ENCODE data around the gene ZNF549.
A peak's percentile ranks its signal among the peaks of the same experiment; 100 is the strongest.
"Not testable (repeated sequence)": the region's sequence is repeated elsewhere in the genome, so short reads cannot be mapped to it uniquely, and the experiment has no call there.

ZNF549 gene

DNA sequence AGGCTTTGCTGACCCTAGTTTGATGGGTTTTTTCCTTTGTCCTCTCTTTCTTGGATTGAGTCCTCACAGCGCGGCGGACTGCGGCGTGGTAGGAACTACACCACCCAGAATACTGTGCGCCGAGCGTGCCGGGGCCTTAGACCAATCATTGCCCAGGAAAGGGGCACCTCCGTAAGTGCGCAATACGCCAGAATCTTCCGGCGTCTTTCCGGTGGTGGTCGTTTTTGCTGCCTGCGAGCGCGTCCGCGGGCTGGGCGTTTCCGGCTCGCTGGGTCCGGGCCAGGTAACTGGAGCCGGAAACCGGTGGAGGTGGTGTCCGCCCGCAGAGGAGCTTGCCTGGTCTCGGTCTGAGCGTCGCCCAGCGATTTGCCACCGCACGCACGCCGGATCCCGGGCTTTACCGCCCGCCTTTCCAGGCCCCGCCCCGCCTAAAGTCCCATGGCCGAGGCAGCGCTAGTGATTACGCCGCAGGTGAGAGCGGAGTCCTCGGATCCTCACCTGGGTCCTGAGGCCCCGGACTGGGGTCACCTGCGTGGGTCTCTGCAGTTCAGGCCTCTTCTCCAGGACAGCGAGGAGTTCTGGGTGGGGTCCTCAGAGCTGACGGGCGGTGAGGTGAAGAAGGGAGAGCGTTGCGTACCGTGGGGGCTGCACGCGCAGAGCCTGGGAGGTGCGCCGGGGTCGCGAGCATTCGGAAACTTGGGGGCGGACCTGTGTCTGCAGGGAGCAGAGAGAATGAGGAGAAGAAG lies at the start of gene ZNF549:
ZNF549 (plus strand) TSS at position 221 of the 746 bp plus-strand sequence; CDS start at position 439, 218 bp downstream.
- peak; percentile 91 for DNase-seq (ENCODE audit: low spot score)

DNA sequence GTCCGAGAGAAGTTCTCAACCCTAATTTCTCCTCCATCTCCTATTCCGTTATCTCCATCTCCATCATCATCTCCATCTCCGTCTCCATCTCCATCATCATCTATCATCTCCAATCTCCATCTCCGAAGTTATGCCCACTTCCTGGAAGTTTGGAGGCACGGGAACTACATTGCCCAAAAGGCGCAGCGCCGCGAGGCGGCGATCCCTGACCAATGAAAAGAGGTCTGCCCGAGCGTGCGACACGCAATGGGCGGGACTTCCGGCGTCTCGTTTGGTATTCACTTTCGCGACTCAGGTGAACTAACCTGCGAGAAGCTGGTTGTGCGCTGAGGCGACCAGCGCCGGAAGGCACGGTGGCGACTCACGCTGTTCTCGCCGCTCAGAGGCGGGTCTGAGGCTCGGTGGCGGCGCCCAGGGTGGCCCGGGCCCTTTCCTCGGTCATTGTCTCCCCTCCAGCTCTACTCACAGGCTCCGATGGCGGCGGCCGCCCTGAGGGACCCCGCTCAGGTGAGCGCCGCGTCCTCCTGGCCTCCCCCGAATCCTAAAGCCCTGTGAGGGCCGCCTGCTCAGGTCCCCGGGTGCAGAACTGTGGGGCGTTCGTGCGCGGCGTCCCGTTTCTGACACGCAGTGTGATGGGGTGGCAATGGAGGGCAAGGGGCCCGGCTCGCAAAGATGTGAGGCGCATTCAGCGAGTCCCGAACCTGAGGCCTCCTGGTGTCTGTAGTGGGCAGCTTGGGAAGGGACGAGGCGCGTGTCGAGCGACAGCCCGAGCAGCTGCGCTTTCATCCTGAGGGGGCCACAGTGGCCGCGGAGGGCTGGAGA lies 39.5 kb upstream of the ZNF549 start, which contains the start of gene ZNF419:
ZNF419 (plus strand) TSS at position 274 of the 822 bp plus-strand sequence; CDS start at position 475, 201 bp downstream.
- peak; percentile 93 for DNase-seq (ENCODE audit: low spot score)

DNA sequence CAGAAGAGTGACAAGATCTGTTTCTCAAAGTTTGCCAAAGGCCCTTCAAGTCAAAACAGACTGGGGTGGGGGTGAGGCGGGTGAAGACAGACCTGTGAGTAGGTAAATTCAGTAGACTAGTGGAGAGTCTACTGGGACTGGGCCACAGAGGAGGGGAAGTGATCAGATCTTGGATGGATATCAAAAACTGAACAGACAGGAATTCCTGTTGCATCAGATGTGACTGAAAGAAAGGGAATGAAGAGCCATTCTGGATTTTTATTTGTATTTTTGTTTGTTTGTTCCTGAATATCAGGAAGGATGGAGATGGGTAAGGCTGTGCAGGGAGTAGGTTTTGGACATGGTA lies 38.9 kb upstream of the ZNF549 start:
- not testable (repeated sequence) for DNase-seq (ENCODE audit: low spot score)

DNA sequence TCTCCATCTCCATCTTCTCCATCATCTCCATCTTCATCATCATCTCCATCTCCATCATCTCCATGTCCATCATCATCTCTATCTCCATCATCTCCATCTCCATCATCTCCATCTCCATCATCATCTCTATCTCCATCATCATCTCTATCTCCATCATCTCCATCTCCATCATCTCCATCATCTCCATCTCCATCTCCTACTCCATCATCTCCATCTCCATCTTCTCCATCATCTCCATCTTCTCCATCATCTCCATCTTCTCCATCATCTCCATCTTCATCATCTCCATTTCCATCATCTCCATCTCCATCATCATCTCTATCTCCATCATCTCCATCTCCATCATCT lies 27.9 kb upstream of the ZNF549 start:
- not testable (repeated sequence) for DNase-seq (ENCODE audit: low spot score)

DNA sequence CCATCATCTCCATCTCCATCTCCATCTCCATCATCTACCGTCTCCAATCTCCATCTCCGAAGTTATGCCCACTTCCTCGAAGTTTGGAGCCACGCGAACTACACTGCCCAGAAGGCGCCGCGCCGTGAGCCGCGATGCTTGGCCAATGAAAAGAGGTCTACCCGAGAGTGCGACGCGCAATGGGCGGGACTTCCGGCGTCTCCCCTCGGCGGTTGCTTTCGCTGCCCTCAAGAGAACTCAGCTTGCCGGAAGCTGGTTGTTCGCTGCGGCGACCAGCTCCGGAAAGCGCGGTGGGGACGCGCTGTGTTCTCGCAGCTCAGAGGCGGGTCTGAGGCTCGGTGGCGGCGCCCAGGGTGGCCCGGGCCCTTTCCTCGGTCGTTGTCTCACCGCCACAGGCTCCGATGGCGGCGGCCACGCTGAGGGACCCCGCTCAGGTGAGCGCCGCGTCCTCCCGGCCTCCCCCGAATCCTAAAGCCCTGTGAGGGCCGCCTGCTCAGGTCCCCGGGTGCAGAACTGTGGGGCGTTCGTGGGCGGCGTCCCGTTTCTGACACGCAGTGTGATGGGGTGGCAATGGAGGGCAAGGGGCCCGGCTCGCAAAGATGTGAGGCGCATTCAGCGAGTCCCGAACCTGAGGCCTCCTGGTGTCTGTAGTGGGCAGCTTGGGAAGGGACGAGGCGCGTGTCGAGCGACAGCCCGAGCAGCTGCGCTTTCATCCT lies 27.3 kb upstream of the ZNF549 start, which contains the start of gene ZNF773:
ZNF773 (plus strand) TSS at position 259 of the 716 bp plus-strand sequence; CDS start at position 402, 143 bp downstream.
- DNase-seq (ENCODE audit: low spot score) = peak; percentile 94

DNA sequence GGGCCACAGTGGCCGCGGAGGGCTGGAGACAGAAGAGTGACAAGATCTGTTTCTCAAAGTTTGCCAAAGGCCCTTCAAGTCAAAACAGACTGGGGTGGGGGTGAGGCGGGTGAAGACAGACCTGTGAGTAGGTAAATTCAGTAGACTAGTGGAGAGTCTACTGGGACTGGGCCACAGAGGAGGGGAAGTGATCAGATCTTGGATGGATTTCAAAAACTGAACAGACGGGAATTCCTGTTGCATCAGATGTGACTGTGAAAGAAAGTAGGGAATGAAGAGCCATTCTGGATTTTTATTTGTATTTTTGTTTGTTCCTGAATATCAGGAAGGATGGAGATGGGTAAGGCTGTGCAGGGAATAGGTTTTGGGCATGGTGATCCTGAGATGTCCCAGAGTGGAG lies 26.8 kb upstream of the ZNF549 start:
- peak; percentile 18 for DNase-seq (ENCODE audit: low spot score)

DNA sequence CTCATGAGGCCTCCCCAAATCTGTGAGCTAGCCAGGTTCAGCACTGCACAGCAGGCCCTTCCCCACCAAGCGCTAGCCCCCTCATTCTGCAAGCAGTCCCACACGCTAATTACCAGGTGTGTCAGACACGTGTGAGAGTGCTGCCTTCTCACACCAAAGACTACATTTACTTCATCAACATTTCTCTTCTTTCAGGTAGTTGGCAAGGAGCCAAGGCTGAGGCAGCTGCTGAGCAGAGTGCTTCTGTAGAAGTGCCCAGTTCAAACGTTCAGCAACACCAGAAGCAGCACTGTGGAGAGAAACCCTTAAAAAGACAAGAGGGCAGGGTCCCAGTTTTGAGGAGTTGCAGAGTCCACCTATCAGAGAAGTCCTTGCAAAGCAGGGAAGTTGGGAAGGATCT lies 21.0 kb upstream of the ZNF549 start:
- no peak for DNase-seq (ENCODE audit: low spot score)

DNA sequence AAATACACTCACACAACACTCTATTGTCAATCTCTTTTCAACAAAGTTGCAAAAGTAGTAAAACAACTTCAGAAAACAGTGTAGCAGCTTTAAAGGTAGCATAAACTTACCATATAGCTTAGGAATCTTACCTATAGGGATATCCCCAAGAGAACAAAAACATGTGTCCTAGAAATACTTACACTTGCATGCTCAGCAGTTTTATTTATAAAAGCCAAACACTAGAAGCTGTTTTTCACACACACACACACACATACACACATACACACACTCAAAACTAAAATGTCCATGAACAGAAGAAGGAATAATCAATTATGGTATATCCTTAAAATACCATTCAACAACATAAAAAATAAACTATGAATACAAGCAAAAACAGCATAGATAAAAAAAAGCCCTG lies 15.7 kb upstream of the ZNF549 start:
- no peak for DNase-seq (ENCODE audit: low spot score)

DNA sequence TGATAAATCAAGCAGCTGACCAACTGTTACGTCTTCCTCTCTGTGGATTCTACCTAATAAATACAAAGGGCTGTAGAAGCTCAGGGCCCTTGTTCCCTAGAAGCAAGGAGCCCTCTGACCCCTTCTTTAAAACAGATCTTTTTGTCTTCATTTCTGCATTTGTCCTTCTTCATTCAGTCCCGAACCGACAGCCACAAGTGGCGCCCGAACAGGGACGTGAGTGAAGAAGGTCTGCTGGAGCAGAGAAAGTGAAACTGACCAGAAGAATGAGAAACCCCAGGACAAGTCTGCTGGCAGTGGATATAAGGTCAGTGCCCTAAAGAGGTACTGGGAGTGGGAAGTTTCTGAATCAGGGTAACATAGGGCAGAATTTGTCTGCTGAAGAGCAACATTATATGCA lies 14.3 kb upstream of the ZNF549 start:
- DNase-seq (ENCODE audit: low spot score) = no peak

DNA sequence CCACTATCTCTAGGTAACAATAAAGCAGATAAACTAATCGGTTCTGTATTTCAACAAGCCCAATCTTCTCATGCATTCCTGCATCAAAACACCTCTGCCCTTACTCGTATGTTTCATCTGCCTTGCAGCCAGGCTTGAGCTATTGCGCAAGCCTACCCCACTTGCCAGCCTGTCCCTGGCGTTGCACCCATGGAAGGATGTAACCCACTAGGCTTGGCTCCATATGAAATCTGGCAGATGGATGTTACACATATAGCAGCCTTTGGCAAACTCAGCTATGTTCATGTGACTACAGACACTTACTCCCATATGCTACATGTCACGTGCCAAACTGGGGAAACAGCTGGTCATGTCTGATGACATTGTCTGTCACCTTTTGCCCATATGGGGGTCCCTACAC lies 11.9 kb upstream of the ZNF549 start:
- no peak for DNase-seq (ENCODE audit: low spot score)

DNA sequence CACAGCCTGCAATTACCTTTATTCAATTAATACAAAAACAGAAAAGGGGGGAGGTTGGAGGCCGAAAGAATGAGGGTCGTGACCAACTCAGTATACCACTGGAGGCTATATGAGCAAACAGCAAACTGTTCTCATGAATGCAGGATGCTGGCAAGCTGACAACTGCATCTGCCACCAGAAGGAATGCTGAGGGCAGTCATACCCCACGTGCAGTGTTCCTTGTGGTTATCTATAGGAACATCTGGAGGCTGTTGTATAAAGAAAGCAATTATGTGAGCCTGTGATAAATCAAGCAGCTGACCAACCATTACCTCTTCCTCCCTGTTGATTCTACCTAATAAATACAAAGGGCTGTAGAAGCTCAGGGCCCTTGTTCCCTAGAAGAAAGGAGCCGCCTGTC lies 9.1 kb upstream of the ZNF549 start:
- not testable (repeated sequence) for DNase-seq (ENCODE audit: low spot score)

DNA sequence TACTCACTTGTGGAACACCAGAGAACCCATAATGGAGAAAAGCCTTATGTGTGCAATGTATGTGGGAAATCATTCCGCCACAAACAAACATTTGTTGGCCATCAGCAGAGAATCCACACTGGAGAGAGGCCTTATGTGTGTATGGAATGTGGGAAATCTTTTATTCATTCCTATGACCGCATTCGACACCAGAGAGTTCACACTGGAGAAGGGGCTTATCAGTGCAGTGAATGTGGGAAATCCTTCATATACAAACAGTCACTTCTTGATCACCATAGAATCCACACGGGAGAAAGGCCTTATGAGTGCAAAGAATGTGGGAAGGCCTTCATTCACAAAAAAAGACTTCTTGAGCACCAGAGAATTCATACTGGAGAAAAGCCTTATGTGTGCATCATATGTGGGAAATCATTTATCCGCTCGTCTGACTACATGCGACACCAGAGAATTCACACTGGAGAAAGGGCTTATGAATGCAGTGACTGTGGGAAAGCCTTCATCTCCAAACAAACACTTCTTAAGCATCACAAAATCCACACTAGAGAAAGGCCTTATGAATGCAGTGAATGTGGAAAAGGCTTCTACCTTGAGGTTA lies 10.9 kb downstream of the ZNF549 start:
- DNase-seq (ENCODE audit: low spot score) = no peak

DNA sequence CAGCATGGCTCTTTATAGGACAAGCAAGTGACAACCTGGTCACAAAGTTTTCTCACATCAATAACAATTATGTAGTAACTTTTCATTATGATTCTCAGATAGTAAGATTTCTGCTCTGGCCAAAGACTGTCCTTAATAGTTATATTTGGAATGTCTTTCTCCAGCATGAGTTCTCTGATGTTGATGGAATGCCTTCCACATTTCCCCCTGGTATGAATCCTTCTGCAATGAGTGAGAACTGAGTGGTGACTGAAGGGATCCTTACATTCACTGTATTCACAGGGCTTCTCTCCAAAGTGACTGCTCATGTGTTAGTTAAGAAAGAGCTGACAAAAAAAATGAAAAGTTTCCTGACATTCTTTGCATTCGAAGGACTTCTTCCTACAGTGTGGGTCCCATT lies 19.4 kb downstream of the ZNF549 start:
- no peak for DNase-seq (ENCODE audit: low spot score)

DNA sequence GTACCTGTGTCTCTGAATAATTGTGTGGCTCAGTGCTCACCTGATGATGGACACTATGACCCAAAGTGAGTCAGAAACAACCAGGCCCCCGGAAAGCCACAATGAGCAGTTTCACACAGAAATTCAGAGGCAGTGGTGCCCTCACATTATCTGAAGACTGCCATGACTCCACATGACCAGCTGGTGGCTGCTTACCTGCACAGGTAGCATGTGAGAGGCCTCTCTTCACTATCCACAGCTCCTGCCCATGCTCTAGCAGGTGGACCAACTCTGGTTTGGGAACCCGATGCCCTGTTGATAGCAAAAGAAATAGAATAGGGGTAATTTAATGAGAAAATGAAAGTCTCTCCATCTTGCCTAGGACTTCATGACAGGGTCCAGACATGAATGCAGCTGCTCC lies 25.3 kb downstream of the ZNF549 start:
- DNase-seq (ENCODE audit: low spot score) = no peak

DNA sequence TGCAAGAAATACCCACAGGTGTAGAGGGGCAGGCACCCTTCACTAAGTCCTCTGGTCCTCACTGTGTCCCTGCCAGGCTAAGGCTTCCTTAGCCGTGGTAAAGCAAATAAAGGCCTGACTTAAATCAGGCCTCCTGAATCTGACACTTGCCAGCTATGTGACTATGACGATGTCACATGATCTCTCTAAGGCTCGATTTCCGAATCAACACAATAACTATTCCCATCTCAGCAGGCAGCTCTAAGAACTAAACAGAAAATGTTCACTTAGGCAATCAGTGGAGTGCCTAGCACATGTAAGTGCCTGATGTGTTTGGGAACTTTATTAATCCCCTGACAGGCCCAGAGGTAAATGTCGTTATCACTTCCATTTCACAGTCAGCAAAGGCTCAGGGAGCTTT lies 30.5 kb downstream of the ZNF549 start:
- DNase-seq (ENCODE audit: low spot score) = no peak

DNA sequence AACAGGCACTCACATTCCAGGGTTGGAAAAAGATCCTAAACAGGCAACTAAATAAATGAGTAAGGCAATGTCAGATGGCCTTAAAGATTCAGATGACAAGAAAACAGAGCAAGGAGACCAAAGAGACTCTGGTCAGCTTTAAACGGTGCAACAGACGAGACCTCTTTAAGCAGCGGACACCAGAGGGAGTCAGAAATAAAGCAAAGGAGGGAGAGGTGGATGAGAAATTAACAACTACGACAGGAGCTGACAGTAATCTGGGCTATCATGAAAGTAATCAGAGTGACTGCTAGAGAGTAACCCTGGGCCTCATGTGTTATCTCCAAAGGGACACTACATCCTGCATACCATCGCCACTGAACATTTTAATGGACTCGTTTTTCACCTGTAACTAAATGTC lies 31.4 kb downstream of the ZNF549 start:
- DNase-seq (ENCODE audit: low spot score) = no peak

DNA sequence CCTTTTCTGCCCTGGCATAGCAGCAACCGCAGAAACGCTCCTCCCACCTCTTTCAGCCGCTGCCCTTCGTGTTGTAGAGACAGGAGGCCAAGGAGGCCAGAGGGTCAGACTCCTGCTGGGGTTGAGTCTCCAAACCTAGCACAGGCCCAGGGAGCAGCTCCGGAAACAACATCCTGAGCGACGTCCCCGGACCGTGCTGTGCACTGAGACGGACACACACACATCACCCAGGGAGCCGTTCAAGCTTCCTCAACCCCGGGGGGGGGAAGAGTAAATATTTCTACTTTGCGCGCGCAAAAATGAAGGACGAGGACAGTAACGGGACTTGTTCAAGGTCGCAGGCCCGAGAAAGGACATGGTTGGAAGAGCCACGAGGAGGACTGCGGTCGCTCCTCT lies 31.9 kb downstream of the ZNF549 start:
- DNase-seq (ENCODE audit: low spot score) = peak; percentile 53

DNA sequence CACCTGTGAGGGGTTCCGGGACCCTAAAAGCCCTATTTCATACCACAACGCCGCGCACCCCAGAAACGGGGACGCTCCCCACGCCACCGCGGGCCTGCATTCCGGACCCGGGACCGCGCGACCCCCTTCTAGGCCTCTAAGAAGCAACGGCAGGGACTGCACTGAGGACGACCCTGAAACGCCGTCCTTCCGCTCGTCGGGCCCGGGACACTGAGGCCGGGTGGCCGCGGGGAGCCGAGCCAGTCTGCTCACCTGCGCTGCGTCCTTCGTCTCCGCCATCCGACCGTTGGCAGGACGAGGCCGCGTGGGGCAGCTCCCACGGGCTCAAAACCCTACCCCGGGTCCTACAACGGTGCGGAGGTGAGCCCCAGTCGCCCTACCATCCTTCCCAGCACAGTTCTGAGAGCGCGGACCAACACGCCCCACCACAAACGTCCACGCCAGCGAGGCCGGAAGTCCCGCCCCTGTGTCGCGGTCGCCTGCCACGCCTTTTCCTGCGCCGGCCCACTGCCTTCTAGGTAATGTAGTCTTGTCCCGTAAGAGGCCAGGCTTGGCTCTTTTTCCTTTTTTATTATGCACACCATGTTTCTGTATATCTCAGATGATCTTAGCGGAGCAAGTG lies 32.4 kb downstream of the ZNF549 start, which contains the start of gene ZNF550:
ZNF550 (minus strand) TSS at position 460 of the 622 bp plus-strand sequence; CDS start at position 279, 181 bp downstream.
- DNase-seq (ENCODE audit: low spot score) = peak; percentile 87

DNA sequence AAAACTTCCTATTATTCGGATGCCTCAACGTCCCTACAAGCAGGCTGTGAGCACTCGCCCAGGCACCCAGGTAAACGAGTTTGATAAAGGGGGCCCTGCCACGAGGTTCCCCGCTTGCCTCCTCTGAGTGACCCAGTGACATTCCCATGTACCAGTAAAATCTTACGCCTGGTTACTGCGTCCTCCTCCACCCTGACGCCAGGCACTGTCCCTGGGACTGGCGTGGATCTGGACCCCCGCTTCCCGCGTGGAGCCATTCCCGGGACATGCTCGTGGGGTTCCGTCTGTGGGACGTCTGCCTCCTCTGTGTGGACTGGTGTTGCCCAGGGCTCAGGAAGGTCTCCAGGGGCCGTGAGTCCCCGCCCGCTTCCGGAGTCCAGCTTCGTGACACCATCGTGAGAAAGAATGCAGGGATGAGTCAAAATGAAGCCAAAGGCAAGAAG lies 32.9 kb downstream of the ZNF549 start:
- peak; percentile 65 for DNase-seq (ENCODE audit: low spot score)

DNA sequence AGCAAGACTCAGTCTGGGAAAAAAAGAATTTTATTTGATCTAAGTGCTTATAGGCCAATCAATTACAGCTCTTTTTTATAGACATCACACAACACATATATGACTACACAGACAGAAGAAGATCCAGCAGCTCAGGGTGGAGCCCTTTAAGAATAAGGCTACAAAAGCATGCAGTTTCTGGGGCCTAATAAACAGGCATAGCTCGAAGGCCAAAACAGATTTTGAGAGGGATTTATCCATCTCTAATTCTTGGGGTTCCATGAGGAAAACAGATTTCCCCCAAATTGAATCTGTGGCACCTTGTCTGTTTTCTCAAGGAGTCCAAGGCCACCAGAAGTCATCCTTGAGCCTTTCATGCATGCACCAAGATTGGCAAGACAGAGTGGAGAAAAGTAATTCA lies 36.4 kb downstream of the ZNF549 start:
- no peak for DNase-seq (ENCODE audit: low spot score)
